HepG2 (cell line): ENCODE results near the gene APOL4. TPM values are rescaled to one million over a fixed set of nuclear protein-coding genes. Genes with fewer than 3 reads are reported as not detected.
"Not testable (repeated sequence)": the region's sequence is repeated elsewhere in the genome, so short reads cannot be mapped to it uniquely, and the experiment has no call there.

Experiments
- ATAC-seq: fragments of 200-7000 bp; cut with Tn5 transposase; 3 replicates; pipeline ENCODE4 v1.9.1; 2020; ENCODE audit warnings: mild to moderate bottlenecking, moderate library complexity
- BruUV-seq: library from RNA; stranded (reverse); fragments of 400-500 nt; replicated peaks from 2 replicates; lab custom pipeline; 2021; lab: Mats Ljungman, UMichigan
- CTCF ChIA-PET: fragments of 300-600 bp; formaldehyde crosslinking; extraction: SDS; loops from one replicate; lab custom pipeline; 2021; ENCODE audit warnings: low total read pairs, inconsistent platforms, low intra/inter-chr PET ratio; lab: Yijun Ruan, JAX
- POLR2A ChIA-PET: fragments of 350-600 bp; sonication (Branson Sonifier 250); formaldehyde crosslinking; loops from one replicate; lab custom pipeline; 2020; ENCODE audit warnings: antibody characterized with exemption, inconsistent platforms; lab: Yijun Ruan, JAX
- DNase-seq: peaks from one replicate; pipeline ENCODE4 v3.0.0-alpha.2; 2015; ENCODE audit warnings: low spot score
- FAIRE-seq: peaks from 3 replicates; lab custom pipeline; 2011; peaks lifted over from hg19 to GRCh38; lab: Jason Lieb, UNC
- H2AFZ ChIP-seq: one replicate; pipeline ENCODE4 v1.6.1; 2011; ENCODE audit warnings: low read length, inconsistent platforms
- H3K27ac ChIP-seq: fragments of 300-600 bp; 3 replicates; pipeline ENCODE4 v1.8.0; 2011; ENCODE audit warnings: mixed run types, mild to moderate bottlenecking, mixed read lengths, low read length, inconsistent platforms; ENCODE audit not compliant: insufficient read depth; ENCODE audit errors: extremely low read length
- H3K27me3 ChIP-seq, 2 experiments: fragments of 200-600 bp in 1 of 2; 2 replicates in 1 of 2; 3 replicates in 1 of 2; pipeline versions ENCODE4 v1.6.0 to v1.8.0; 2011; ENCODE audit warnings: low read length in 2 of 2, mild to moderate bottlenecking in 2 of 2, moderate library complexity in 2 of 2, inconsistent platforms in 1 of 2; ENCODE audit not compliant: insufficient read depth in 2 of 2, control insufficient read depth in 1 of 2
- H3K36me3 ChIP-seq, 2 experiments: fragments of 200-600 bp in 1 of 2; replicated peaks in 1 of 2; 2 replicates in 1 of 2; 3 replicates in 1 of 2; pipeline versions ENCODE4 v1.5.1 to v1.8.0; 2011; ENCODE audit warnings: low read length in 2 of 2, inconsistent platforms in 1 of 2; ENCODE audit not compliant: insufficient read depth in 2 of 2, control insufficient read depth in 1 of 2
- H3K4me1 ChIP-seq: 2 replicates; pipeline ENCODE4 v1.5.1; 2012; ENCODE audit warnings: low read length, inconsistent platforms; ENCODE audit not compliant: insufficient read depth
- H3K4me2 ChIP-seq: 2 replicates; pipeline ENCODE4 v1.6.0; 2011; ENCODE audit warnings: low read depth, low read length, inconsistent platforms
- H3K4me3 ChIP-seq, 3 experiments: fragments of 200-600 bp in 1 of 3; sonication (generic), shearing (Covaris generic) in 1 of 3; replicated peaks in 1 of 3; 2 replicates each; pipeline ENCODE4 v1.5.1; 2011 to 2016; ENCODE audit warnings: low read length in 3 of 3, inconsistent platforms in 2 of 3, low read depth in 2 of 3, mild to moderate bottlenecking in 2 of 3, control low read depth in 1 of 3, mixed read lengths in 1 of 3; ENCODE audit not compliant: insufficient read depth in 1 of 3
- H3K79me2 ChIP-seq: one replicate; pipeline ENCODE4 v1.6.1; 2011; ENCODE audit warnings: low read length, inconsistent platforms; ENCODE audit not compliant: insufficient read depth
- H3K9ac ChIP-seq: 2 replicates; pipeline ENCODE4 v1.6.0; 2011; ENCODE audit warnings: mild to moderate bottlenecking, low read depth, low read length, inconsistent platforms; ENCODE audit not compliant: insufficient read depth
- H3K9me3 ChIP-seq: 2 replicates; pipeline ENCODE4 v1.5.1; 2012; ENCODE audit warnings: mild to moderate bottlenecking, low read length
- H4K20me1 ChIP-seq: 2 replicates; pipeline ENCODE4 v1.6.0; 2011; ENCODE audit warnings: inconsistent platforms, mild to moderate bottlenecking, low read length, moderate library complexity; ENCODE audit not compliant: insufficient read depth
- CENPT ChIP-seq: sonication (generic); formaldehyde crosslinking; IDR thresholded peaks from 2 replicates; pipeline ENCODE4 v1.8.0; 2022; ENCODE audit warnings: low read depth, mild to moderate bottlenecking, moderate library complexity, missing genetic modification reagents
- FOXP4 ChIP-seq: sonication (generic); formaldehyde crosslinking; IDR thresholded peaks from 2 replicates; pipeline ENCODE4 v1.4.0; 2020; ENCODE audit warnings: missing genetic modification reagents
- JUNB ChIP-seq: sonication (generic); formaldehyde crosslinking; IDR thresholded peaks from 2 replicates; pipeline ENCODE4 v1.8.0; 2022; ENCODE audit warnings: missing genetic modification reagents, mild to moderate bottlenecking, borderline replicate concordance
- POGZ ChIP-seq: sonication (generic); formaldehyde crosslinking; IDR thresholded peaks from 2 replicates; pipeline ENCODE4 v1.4.0; 2020; ENCODE audit warnings: mild to moderate bottlenecking, missing genetic modification reagents
- SOX13 ChIP-seq, 3 experiments: fragments of 450-650 bp in 1 of 3; sonication (generic) in 1 of 3; formaldehyde crosslinking in 1 of 3; IDR thresholded peaks in 2 of 3; conservative IDR thresholded peaks in 1 of 3; 2 replicates each; pipeline versions ENCODE4 v1.5.0 to v1.6.1; 2016 to 2020; ENCODE audit warnings: antibody characterized with exemption in 1 of 3, mild to moderate bottlenecking in 1 of 3, missing compliant biosample characterization in 1 of 3, missing genetic modification reagents in 1 of 3, moderate library complexity in 1 of 3
- SOX6 ChIP-seq, 2 experiments: fragments of 450-650 bp in 1 of 2; sonication (generic) in 1 of 2; formaldehyde crosslinking in 1 of 2; IDR thresholded peaks; 2 replicates each; pipeline versions ENCODE4 v1.4.0 to v1.6.1; 2017 to 2020; ENCODE audit warnings: antibody characterized with exemption in 1 of 2, mild to moderate bottlenecking in 1 of 2, missing genetic modification reagents in 1 of 2
- ZNF234 ChIP-seq: sonication (generic); formaldehyde crosslinking; conservative IDR thresholded peaks from 2 replicates; pipeline ENCODE4 v1.5.1; 2020; ENCODE audit warnings: mild to moderate bottlenecking, missing genetic modification reagents
- ZNF75D ChIP-seq: sonication (generic); formaldehyde crosslinking; IDR thresholded peaks from 2 replicates; pipeline ENCODE4 v1.8.1; 2023; ENCODE audit warnings: missing genetic modification reagents, mild to moderate bottlenecking, borderline replicate concordance
- ZSCAN22 ChIP-seq: sonication (generic); formaldehyde crosslinking; IDR thresholded peaks from 2 replicates; pipeline ENCODE4 v1.4.0; 2020; ENCODE audit warnings: mild to moderate bottlenecking, missing genetic modification reagents
- WGBS: methylation state at CpG from one replicate; pipeline ENCODE4 v1.1.6; 2017; ENCODE audit warnings: low lambda C conversion rate; 5-methylcytosine and 5-hydroxymethylcytosine counted together
- in situ Hi-C: cut with HindIII; loops from 2 replicates; pipeline ENCODE4 v1.10.0; 2017; ENCODE audit warnings: low pct_unique_long_range_greater_than_20kb; ENCODE audit not compliant: extremely low pct_ligation_motif_present
- intact Hi-C: fragments of 100-400 bp; cut with micrococcal nuclease; formaldehyde crosslinking; loops from one replicate; pipeline ENCODE4 v1.10.0; 2022; ENCODE audit not compliant: unreplicated experiment
- polyA plus RNA-seq, 8 experiments: library from polyadenylated mRNA; depleted of rRNA in 3 of 8; stranded (reverse) in 7 of 8; unstranded in 1 of 8; fragments of >200 nt; fragmentation: Illumina TruSeq in 4 of 8; extraction: Trizol in 4 of 8; gene quantifications; 2 replicates each; pipeline versions ENCODE4 v1.2.1 to v1.2.3, GENCODE V29; 2011 to 2016; ENCODE audit warnings: low read depth in 4 of 8, missing spikeins in 1 of 8, mixed read lengths in 1 of 8; ENCODE audit not compliant: insufficient read depth in 1 of 8
- total RNA-seq, 5 experiments: library from RNA; depleted of rRNA; stranded (reverse); fragments of >200 nt; fragmentation: Illumina TruSeq; extraction: Trizol; gene quantifications; 2 replicates each; pipeline ENCODE4 v1.2.3, GENCODE V29; 2016; ENCODE audit warnings: low read depth in 1 of 5
- TF ChIP-seq, protein P1 (sequence below): IDR thresholded peaks from 2 replicates; pipeline ENCODE4 v1.6.1; 2018; ENCODE audit warnings: missing genetic modification reagents

Gene APOL4
- total and polyA plus RNA-seq, 2 of the 13 experiments (the other 11 are each of a cell fraction or from before 2014, with no cell fraction given): 0.77 to 2.8 TPM

GRCh38 chr22:36209488-36209908 lies 7.9 kb upstream of the APOL4 start (continued):
- not testable (repeated sequence) for TF ChIP-seq SOX13 (IDR thresholded peaks at IDR 0.05)
- TF ChIP-seq SOX13 (CRISPR knock-in tag; conservative IDR thresholded peaks at IDR 0.05 in 1 of 2, IDR thresholded peaks at IDR 0.05 in 1 of 2): peak in 1 of 2 experiments; percentile 22; a peak in 1 of 4 replicates

- Histone ChIP-seq H3K4me3 (no peak overlapping the region), H3K27me3 (no peaks in the 10 kb centered on the region; a peak in 1 of 5 replicates), H4K20me1 (no peaks in the 10 kb centered on the region), H2AFZ (no peak overlapping the region), H3K9me3 (no peaks in the 10 kb centered on the region), H3K36me3 (no peaks in the 10 kb centered on the region), H3K27ac (no peak overlapping the region), H3K79me2 (no peaks in the 10 kb centered on the region), H3K9ac (no peak overlapping the region), H3K4me1 (peaks cover 97% of the 10 kb centered on the region), H3K4me2 (no peak overlapping the region)
- no peak for FAIRE-seq
- ChIA-PET CTCF (no interaction called here), POLR2A (interaction anchor here (1.0 kb wide), 1 partner anchor 52 kb away, joined by 3 read pairs; no protein-coding TSS in a partner anchor)
- DNase-seq: no peak
- TF ChIP-seq, protein P1, sequence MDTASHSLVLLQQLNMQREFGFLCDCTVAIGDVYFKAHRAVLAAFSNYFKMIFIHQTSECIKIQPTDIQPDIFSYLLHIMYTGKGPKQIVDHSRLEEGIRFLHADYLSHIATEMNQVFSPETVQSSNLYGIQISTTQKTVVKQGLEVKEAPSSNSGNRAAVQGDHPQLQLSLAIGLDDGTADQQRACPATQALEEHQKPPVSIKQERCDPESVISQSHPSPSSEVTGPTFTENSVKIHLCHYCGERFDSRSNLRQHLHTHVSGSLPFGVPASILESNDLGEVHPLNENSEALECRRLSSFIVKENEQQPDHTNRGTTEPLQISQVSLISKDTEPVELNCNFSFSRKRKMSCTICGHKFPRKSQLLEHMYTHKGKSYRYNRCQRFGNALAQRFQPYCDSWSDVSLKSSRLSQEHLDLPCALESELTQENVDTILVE (CRISPR knock-in tag): no peak
- TF ChIP-seq ZSCAN22: no peak
- no peak for TF ChIP-seq CENPT (CRISPR knock-in tag)
- no peak for TF ChIP-seq JUNB
- no peak for TF ChIP-seq ZNF234 (CRISPR knock-in tag)
- no peak for TF ChIP-seq ZNF75D (CRISPR knock-in tag)
- no peak for TF ChIP-seq POGZ
- TF ChIP-seq FOXP4 (CRISPR knock-in tag): no peak
- no peak for TF ChIP-seq SOX6 (IDR thresholded peaks at IDR 0.05)
- TF ChIP-seq SOX6 (CRISPR knock-in tag; IDR thresholded peaks at IDR 0.05): 0 out of 2 replicates have a peak, but pooled peaks have one; percentile 0
- no peak for ATAC-seq
- no TSS peak for BruUV-seq
- intact Hi-C loops (no loop called here), in situ Hi-C loops (no loop called here)
- 58% methylated on average over 1 of the region's 1 CpG for WGBS
Measured at GRCh38 chr22:36208914-36209313, 7.3 kb upstream of the APOL4 start.
